ENCODE data around the gene RETN.

Gene RETN

DNA sequence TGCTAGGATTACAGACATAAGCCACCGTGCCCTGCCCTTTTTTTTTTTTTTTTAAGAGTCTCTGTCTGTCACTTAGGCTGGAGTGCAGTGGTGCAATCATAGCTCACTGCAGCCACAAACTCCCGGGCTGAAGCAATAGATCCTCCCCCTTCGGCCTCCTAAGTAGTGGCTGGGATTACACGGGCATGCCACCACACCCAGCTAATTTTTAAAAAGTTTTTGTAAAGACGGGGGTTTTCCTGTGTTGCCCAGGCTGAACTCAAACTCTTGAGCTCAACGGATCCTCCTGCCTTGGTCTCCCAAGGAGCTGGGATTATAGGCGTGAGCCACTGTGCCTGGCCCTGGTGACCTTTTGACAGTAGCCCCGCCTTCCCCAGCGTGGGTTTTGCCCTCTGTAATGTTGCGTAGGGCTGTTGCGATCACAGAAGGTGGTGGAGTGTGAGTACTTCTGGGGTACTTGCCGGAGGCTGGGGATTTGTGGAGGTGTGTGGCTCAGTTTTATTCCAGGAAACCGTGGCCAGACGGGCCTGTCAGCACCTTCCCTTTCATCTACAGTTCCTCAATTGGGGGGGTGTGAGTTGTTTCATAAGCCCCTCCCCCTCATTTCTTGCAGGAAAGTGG lies 11.6 kb upstream of the RETN start:
- no peak for DNase-seq (ENCODE audit: low read depth)

DNA sequence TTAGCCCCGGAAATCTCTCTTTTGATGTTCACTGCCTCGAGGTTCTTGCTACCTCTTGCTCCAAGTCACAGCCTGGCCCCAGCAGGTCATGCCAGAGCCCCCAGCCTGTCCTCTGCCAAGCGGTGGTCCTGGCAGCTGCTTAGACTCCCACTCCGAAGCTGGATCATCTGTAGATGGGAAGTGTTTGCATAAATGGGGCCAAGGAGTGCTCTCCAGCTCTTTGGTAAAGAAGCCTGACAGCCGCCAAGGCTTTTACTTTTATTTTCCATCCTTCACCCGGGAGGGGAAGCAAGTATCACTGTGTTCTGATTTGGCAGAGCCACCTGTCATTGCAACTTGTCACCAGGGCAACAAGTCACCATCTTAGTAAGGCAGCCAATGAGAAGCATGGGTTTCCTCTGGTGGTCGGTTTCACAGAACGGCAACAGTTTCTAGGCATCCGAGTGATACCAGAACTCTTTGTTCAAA lies 10.6 kb upstream of the RETN start:
- DNase-seq (ENCODE audit: low read depth) = no peak

DNA sequence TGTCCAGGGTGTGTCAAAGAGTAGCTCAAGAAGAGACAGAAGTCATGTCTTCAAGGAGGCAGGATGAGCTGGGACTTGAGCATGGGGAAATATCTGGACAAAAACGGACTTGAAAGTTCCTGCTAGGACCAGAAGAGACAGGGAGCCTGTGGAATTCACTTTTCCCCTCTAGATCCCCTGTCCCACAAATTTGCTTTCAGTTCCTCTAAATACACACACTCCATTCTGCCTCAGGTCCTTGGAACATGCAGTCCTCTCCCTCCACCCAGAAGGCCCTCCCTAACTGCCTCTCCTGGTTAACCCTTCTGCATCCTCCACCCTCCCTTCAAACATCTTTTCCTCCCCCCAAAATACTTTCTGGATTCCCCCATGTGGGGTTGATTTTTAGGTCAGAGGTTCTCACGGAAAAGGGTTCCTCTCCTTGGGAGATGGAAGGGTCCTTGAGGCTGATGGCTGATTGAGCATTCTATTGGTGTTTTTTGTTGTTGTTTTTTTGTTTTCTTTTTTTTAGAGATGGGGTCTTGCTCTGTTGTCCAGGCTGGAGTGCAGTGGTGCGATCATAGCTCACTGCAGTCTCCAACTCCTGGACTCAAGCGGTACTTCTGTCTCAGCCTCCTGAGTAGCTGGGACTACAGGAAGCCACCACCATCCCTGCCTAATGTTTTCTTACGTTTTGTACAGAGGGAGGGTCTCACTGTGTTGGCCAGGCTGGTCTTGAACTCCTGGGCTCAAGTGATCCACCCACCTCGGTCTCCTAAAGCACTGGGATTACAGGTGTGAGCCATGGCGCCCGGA lies 6.9 kb upstream of the RETN start:
- DNase-seq (ENCODE audit: low read depth) = no peak

DNA sequence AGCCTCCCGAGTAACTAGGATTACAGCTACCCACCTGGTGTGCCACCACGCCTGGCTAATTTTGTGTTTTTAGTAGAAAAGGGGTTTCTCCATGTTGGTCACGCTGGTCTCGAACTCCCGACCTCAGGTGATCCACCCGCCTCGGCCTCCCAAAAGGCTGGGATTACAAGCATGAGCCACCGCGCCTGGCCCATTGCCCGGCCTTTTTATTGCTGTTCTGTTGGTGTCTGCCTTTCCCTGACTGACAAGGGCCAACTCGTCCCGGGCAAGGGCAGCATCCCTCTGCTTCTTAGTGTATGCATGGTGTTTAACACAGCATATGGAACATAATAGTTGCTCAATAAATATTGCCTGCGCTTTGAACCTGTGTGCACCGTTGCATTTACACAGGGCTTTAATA lies 6.2 kb upstream of the RETN start:
- no peak for DNase-seq (ENCODE audit: low read depth)

DNA sequence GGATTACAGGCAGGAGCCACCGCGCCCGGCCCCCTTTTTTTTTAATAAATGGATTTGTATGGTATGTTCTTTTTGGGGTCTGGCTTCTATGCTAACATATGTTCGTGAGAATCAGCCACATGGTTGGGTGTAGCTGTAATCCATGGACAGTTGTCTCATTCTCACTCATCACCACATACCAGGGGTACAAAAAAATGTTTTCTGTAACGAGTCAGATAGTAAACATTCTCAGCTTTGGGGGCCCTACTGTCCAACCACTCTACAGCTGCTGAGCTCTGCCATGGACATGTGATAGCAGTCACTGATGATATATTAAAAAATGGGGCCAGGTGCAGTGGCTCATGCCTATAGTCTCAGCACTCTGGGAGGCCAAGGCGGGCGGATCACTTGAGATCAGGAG lies 5.1 kb upstream of the RETN start:
- no peak for DNase-seq (ENCODE audit: low read depth)

DNA sequence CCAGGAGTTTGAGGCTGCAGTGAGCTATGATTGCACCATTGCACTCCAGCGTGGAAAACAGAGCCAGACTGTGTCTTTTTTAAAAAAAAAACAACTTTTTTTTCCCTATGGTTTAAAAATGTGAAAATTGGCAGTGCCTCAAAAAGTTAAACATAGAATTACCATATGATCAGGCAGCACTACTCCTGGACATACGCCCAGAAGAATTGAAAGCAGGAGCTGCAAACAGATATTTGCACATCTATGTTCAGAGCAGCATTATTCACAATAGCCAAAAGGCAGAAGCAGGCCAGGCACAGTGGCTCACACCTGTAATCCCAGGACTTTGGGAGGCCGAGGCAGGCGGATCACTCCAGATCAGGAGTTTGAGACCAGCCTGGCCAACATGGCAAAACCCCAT lies 3.8 kb upstream of the RETN start:
- no peak for DNase-seq (ENCODE audit: low read depth)

DNA sequence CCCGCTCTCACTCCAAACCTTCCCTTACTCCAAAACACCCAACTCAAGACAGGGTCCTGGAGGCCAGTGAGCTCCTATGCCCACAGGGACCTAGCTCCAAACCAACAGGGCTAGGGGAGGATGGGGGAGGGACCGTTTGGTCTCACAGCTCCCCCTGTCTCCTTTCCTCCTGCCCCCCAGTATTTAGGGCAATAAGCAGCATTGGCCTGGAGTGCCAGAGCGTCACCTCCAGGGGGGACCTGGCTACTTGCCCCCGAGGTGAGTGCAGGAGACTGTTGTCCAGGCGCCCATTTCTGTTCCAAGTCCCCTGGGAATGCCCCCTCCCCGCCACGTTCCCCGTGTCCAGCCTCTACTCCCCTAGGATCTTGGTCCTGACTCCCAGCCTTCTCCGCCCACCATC lies 792 bp downstream of the RETN start:
- DNase-seq (ENCODE audit: low read depth) = no peak

DNA sequence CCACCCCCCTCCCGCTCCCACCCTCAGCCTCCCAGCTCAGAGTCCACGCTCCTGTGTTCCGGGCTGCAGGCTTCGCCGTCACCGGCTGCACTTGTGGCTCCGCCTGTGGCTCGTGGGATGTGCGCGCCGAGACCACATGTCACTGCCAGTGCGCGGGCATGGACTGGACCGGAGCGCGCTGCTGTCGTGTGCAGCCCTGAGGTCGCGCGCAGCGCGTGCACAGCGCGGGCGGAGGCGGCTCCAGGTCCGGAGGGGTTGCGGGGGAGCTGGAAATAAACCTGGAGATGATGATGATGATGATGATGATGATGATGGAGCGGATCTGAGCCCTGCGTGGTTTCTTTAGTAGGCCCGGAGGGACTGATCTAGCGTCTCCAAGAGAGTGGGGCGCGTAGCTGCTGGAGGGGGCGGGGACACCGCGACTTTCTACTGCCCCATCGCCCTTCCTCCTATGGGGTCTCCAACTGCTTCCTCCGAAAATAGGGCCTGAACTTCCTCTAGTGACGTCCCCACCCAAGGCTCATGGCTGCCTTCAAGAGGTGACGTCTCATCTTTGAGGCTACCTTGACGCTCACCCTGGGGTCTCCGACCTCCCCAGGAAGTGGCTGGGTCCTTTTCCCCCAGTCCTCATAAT lies 1.4 kb downstream of the RETN start:
- no peak for DNase-seq (ENCODE audit: low read depth)

DNA sequence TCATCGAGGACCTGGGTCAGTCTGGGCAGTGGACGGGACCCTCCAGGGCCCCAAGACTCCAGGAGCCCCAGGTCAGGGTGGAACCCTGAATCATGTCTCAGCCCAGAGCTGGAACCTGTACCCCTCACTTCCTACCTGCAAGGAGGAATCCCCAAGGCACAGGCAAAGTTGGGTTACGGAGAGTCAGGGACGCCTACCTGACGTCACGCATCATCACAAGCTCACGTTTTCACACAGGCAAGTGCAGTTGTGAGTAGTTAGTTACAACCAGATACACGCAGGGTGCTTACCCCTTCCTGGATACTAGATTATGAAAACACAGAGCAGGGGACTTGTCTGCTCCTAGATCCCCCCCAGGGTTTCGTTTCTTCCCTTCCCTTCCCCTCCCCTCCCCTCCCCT lies 1.9 kb downstream of the RETN start:
- no peak for DNase-seq (ENCODE audit: low read depth)

DNA sequence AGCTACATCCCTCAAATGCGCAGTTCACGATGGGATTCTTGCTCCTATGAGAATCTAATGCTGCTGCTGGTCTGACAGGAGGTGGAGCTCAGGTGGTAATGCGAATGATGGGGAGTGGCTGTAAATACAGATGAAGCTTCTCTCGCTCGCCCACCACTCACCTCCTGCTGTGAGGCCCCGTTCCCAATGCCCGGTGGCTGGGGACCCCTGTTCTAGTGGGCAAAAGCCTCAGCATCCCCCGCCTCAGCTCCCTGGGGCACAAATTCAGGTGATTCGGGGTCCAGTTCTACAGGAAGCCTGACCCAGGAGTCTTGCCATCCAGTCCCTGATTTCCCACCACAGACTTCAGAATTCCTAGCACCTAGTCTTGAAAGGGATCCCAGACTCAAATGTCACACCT lies 3.7 kb downstream of the RETN start:
- DNase-seq (ENCODE audit: low read depth) = no peak

DNA sequence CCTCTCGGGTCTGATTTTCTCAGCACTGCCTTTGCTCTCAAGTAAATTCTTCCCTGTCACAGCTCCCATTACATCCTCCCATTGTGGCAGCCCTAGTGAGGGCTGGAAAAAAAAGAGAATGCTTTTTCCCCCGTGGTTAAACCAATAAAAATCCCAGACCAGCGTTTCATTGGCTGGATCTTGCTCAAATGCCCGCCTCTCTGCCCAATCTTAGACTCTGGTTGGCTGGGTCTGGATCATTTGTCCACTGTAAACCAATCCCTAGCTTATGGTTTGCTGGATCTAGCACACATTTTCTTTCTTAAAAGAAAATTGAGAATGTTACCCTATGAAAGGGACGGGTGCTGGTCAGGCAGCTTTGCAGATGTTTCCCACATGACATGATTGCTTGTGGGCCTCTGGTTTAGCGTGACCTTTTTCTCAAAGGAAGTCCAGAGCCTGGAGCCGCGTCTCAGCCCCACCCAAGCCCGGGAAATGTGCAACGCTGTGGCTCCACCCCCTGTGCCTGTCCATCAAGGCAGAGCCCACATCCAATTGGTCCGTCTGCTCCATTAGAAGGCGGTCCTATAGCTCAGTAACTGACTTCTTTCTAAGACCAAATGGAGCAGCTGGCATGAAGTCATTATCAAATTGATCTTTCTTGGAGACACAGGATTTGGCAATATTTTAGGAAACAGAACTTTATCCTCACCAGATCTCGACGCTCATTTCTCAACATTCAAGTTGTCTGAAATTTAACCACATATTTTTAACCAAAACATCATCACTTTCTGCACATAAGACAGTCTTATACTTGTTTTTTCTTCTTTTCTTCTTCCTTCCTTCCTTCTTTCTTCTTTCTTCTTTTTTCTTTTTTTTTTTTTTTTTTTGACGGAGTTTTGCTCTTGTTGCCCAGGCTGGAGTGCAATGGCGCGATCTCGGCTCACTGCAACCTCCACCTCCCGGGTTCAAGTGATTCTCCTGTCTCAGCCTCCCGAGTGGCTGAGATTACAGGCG lies 5.5 kb downstream of the RETN start:
- no peak for DNase-seq (ENCODE audit: low read depth)

DNA sequence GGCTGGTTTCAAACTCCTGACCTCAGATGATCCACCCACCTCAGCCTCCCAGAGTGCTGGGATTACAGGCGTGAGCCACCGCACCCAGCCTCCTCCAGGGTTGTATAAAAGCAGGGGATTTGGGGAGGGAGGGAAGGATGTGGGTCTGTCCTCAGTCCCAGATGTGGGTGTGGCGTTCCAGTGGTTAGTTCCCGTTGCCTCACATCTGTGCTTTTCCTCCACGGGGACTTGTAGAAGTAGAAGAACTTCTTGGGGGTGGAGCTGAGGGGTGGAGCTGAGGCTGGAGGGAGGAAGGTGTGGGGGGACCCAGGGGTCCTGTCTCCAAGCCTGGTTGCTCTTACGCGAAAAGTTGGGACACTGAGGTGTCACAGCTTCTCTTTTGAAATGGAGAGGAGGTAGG lies 7.5 kb downstream of the RETN start:
- DNase-seq (ENCODE audit: low read depth) = no peak

DNA sequence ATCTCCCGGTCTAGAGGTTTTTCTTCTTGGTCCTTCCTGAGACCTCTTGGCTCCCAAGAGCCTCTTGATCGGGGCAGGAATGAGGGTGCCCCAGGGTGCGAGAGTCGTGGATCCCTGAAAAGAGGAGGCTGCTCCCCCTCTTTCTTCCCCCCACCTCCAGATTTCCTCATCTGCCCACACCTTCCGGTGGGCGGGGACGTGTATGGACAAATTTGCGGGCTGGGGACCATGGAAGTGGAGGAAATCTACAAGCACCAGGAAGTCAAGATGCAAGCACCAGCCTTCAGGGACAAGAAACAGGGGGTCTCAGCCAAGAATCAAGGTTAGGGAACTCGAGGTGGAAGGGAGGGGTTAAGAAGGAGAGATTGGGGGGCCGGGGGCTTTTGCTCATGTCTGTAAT lies 8.0 kb downstream of the RETN start, which contains the start of gene MCEMP1:
TSS of gene MCEMP1 (plus strand) at position 237 of the 400 bp plus-strand sequence. CDS start at position 268, 31 bp downstream.
- DNase-seq (ENCODE audit: low read depth) = no peak

DNA sequence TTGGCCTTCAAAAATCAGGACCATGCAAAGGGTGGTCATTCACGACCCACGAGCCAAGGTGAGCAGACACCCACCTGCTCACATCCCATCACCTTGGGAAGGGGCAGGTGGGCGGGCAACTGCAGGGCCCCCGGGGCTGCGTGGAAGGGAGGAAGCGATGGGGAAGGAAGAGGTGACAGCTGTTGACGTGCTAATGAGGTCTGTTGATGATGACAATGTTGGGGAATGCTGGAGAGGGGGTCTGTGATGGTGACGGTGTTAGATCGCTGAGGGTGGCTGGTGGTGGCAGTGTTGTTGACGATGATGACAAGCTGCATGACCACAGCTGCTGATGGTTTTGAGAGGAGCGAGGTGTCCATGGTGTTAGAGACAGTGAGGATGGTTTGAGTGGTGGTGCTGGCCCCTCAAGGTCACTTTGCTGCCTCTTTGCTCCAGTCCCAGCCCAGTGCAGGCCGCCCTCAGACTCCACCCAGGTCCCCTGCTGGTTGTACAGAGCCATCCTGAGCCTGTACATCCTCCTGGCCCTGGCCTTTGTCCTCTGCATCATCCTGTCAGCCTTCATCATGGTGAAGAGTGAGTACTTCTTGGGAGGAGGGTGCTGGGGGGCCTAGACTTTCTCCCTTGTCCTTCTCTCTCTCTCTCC lies 8.9 kb downstream of the RETN start:
- DNase-seq (ENCODE audit: low read depth) = no peak

DNA sequence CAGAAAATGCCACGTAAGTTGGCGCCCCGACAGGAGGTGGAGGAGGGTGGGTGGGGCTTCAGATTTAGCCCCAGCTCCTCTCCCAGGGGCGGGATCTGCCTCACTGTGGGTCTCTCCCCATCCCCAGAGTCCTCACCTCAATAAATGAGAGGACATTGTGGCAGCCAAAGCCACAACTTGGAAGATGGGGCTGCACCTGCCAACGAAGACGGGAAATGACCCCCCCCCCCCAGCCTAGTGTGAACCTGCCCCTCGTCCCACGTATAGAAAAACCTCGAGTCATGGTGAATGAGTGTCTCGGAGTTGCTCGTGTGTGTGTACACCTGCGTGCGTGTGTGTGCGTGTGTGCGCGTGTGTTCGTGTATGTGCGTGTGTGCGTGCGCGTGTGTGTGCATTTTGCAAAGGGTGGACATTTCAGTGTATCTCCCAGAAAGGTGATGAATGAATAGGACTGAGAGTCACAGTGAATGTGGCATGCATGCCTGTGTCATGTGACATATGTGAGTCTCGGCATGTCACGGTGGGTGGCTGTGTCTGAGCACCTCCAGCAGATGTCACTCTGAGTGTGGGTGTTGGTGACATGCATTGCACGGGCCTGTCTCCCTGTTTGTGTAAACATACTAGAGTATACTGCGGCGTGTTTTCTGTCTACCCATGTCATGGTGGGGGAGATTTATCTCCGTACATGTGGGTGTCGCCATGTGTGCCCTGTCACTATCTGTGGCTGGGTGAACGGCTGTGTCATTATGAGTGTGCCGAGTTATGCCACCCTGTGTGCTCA lies 10.3 kb downstream of the RETN start:
- DNase-seq (ENCODE audit: low read depth) = no peak

DNA sequence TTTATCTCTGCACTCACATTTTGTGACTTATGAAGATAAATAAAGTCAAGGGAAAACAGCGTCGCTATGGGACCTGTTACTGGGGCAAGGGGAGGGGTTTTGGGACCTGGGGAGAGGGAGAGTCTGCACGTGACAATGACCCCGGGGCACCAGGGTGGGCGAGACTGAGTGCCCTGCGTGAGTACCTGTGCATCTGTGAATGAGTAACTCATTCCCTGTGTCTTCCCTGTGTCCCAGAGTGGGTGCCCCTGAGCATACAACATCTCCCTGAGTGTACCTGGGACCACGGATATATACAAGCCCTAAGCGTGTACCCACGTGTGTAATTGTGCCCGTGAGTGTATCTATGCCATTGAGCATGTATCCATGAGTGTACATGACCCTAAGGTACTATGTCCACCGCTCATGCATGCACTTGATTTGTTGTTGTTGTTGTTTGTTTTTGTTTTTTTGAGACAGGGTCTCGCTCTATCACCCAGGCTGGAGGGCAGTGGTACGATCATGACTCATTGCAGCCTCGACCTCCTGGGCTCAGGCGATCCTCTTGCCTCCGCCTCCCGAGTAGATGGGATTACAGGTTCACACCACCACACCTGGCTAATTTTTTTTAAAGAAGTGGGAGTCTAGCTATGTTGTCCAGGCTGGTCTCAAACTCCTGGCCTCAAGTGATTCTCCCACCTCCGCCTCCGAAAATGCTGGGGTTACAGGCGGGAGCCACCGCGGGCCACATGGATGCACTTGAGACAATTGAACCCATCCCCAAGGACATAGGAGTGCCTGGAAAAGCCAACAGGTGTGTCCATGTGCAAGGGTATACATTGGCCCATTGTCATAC lies 11.1 kb downstream of the RETN start:
- DNase-seq (ENCODE audit: low read depth) = no peak

DNA sequence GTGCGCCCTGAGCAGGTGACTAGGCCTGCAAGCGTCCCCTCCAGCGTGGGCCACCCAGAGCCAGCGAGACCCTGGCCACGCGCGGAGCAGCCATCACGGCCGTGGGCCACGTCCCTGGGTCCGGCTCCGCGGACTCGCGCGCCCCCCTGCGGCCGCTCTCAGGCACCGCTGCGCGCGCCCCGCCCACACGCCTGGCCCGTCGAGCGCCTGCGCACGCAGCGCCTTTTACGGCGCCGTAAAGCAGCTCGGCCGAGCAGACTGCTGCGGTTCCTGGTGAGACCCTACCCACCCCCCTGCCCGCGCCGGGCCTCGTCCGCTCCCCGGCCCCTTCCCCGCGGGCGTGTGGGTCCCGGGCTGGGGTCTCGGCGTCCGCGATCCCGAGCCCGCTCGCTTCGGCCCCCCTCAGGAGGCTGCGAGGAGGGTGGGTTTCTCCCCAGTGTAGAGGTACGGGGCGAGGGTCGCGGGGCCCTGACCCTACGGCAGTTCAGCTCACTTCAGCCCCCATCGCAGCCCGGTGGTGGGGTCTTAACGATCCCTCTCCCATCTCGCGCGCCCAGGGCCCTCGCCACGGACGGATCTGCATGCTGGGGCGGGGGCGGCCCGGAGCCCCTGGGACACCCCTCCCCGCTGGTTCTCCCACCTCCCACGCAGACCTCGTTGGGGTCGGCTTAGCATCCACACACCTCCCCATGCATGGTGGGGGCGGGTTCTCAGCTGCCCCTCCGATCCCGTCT lies 11.9 kb downstream of the RETN start, which contains the start of gene TRAPPC5:
TSS of gene TRAPPC5 (plus strand) at position 228 of the 734 bp plus-strand sequence. CDS start 1,421 bp downstream, outside the sequence.
- DNase-seq (ENCODE audit: low read depth) = peak; percentile 68

DNA sequence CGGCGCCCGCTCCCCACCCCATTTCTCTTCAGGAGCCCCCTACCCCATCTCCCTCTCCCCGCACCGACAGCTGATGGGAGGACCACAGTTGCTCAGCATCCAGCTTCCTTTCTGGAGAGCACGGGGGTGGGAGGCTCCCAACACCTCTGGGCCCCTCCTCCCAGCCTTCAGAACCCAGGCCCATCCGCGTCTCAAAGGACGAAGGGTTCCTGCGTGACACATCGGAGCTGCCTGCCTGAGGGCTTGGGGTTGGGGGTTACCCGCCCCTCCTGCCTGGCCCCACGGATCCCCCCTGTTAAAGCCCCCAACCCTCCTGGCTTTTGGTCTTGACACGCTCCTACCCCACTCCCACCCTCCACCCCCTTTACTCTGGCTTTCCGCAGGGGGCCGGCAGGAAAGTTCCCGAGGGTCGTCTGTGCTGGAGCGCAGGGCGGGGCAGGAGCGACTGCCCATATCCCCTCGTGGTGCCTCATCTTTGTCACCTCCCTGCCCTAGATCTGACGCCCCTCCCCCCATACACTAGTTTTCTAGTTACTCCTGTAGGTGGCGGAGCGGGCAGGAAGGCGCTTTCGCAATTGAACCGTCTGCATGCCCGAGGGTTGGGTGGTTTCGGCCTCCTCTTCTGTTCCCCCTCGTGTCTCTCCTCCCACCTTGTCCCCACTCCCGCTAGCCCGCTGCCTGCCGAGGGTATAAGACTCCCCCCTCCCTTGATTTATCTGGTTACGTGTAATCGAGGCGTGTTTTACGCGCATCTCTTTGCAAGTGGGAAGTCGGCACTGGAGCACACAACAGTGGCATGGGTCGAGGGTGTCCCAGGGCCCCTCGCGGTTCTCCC lies 12.7 kb downstream of the RETN start:
- DNase-seq (ENCODE audit: low read depth) = peak; percentile 64
